ENCODE data around the gene CCR7. TPM values are rescaled to one million over a fixed set of nuclear protein-coding genes. Genes with fewer than 3 reads are reported as not detected.
A peak's percentile ranks its signal among the peaks of the same experiment; 100 is the strongest.

Gene CCR7
- total and polyA plus RNA-seq, 2 of the 13 experiments (the other 11 are each of a cell fraction or from before 2014, with no cell fraction given): 0.04 to 0.53 TPM

DNA sequence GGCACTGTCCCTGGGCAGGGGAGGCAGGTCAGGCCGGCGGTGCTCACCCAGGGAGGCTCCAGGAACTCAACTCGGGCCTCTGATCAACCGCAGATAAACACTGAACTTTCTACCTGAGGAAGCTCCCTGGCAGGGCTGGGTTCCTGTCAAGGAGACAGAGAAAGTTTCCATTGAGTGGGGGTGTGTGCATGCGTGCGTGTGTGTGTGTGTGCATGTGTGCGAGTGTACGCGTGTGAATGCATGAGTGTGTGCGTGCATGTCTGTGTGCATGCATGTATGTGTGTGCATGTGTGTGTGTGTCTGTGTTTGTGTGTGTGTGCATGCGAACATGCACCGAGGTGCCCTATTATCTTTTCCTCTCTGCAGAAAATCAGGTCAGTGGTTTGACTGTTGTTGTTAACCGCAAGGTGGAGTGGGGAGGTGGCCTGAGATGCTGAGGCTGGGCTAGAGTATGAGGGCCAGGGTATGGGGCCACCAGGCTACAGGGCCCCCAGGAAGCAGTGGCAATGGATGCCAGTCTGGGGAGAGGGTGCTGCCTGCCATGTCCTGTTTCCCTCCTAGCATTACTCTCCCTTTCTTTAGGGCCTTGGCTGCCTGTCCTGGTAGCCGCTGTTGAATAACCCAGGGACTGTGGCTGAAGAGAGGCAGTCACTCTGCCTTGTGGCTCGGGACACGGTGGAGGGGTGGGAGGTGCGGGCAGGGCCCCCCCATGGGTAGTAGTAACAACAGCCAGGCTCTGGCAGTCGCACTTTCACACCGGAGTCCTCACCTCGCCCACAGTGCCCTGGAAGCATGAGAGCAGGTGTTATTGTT lies 24.0 kb downstream of the CCR7 start (continued):
- TF ChIP-seq ZBTB38 (CRISPR knock-in tag; IDR thresholded peaks at IDR 0.05): peak; percentile 72; the same call in 1 of the 2 replicates
- TF ChIP-seq DPF2 (CRISPR knock-in tag; IDR thresholded peaks at IDR 0.05; ENCODE audit: borderline replicate concordance, low read depth): peak; percentile 40; the same call in 1 of the 2 replicates
- TF ChIP-seq ZNF629 (CRISPR knock-in tag; conservative IDR thresholded peaks at IDR 0.05): no peak
- TF ChIP-seq, protein P1, sequence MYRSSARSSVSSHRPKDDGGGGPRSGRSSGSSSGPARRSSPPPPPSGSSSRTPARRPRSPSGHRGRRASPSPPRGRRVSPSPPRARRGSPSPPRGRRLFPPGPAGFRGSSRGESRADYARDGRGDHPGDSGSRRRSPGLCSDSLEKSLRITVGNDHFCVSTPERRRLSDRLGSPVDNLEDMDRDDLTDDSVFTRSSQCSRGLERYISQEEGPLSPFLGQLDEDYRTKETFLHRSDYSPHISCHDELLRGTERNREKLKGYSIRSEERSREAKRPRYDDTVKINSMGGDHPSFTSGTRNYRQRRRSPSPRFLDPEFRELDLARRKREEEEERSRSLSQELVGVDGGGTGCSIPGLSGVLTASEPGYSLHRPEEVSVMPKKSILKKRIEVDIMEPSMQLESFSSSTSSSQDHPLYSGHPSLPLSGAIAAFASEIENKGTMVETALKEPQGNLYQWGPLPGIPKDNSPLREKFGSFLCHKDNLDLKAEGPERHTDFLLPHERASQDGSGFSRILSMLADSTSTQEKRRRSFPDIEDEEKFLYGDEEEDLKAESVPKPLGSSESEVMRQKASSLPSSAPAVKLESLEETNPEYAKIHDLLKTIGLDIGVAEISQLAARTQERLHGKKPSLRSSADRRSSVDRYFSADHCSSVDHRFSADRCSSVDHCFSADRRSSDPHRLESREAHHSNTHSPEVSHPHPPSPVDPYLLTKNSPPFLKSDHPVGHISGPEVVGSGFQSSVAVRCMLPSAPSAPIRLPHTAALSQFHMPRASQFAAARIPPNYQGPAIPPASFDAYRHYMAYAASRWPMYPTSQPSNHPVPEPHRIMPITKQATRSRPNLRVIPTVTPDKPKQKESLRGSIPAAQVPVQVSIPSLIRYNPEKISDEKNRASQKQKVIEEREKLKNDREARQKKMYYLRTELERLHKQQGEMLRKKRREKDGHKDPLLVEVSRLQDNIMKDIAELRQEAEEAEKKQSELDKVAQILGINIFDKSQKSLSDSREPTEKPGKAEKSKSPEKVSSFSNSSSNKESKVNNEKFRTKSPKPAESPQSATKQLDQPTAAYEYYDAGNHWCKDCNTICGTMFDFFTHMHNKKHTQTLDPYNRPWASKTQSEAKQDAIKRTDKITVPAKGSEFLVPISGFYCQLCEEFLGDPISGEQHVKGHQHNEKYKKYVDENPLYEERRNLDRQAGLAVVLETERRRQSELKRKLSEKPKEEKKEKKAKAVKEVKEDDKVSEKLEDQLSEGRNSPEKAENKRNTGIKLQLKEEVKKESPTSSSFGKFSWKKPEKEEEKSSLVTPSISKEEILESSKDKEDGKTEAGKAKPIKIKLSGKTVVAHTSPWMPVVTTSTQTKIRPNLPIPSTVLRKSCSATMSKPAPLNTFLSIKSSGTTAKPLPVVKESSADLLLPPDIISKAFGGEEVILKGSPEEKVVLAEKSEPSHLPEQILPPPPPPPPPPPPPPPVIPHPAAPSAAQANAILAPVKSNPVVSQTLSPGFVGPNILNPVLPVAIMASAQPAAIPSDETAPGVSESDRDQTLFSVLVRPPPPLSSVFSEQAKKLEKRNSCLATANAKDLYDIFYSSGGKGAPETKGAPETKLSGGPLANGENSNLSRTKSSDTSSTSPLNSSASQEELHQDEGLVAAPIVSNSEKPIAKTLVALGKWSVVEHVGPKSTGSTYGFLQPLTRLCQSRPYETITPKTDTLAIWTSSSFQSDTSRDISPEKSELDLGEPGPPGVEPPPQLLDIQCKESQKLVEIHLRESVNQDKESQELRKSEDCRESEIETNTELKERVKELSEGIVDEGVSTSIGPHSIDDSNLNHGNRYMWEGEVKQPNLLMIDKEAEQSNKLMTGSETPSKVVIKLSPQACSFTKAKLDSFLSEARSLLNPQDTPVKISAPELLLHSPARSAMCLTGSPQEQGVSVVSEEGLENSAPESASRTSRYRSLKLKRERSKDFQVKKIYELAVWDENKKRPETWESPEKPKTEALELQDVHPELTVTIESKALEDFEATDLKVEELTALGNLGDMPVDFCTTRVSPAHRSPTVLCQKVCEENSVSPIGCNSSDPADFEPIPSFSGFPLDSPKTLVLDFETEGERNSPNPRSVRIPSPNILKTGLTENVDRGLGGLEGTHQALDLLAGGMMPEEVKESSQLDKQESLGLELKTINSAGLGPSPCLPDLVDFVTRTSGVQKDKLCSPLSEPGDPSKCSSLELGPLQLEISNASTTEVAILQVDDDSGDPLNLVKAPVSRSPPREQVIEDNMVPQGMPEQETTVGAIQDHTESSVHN (CRISPR knock-in tag; IDR thresholded peaks at IDR 0.05): peak; percentile 42; the same call in 1 of the 2 replicates
- no peak for TF ChIP-seq CC2D1A (CRISPR knock-in tag; IDR thresholded peaks at IDR 0.05)
- TF ChIP-seq, protein P2, sequence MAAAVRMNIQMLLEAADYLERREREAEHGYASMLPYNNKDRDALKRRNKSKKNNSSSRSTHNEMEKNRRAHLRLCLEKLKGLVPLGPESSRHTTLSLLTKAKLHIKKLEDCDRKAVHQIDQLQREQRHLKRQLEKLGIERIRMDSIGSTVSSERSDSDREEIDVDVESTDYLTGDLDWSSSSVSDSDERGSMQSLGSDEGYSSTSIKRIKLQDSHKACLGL (CRISPR knock-in tag; IDR thresholded peaks at IDR 0.05): no peak
- no peak for TF ChIP-seq ZKSCAN1 (IDR thresholded peaks at IDR 0.05; ENCODE audit: low read length)
- no peak for TF ChIP-seq FOXM1 (CRISPR knock-in tag; IDR thresholded peaks at IDR 0.05)
- TF ChIP-seq, protein P3, sequence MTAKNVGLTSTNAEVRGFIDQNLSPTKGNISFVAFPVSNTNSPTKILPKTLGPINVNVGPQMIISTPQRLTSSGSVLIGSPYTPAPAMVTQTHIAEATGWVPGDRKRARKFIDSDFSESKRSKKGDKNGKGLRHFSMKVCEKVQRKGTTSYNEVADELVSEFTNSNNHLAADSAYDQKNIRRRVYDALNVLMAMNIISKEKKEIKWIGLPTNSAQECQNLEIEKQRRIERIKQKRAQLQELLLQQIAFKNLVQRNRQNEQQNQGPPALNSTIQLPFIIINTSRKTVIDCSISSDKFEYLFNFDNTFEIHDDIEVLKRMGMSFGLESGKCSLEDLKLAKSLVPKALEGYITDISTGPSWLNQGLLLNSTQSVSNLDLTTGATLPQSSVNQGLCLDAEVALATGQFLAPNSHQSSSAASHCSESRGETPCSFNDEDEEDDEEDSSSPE (CRISPR knock-in tag; IDR thresholded peaks at IDR 0.05): no peak
- TF ChIP-seq PAX8 (CRISPR knock-in tag; IDR thresholded peaks at IDR 0.05; ENCODE audit: borderline replicate concordance): no peak
- no peak for TF ChIP-seq ZIK1 (CRISPR knock-in tag; IDR thresholded peaks at IDR 0.05; ENCODE audit: borderline replicate concordance, low read depth)
- TF ChIP-seq, protein P4, sequence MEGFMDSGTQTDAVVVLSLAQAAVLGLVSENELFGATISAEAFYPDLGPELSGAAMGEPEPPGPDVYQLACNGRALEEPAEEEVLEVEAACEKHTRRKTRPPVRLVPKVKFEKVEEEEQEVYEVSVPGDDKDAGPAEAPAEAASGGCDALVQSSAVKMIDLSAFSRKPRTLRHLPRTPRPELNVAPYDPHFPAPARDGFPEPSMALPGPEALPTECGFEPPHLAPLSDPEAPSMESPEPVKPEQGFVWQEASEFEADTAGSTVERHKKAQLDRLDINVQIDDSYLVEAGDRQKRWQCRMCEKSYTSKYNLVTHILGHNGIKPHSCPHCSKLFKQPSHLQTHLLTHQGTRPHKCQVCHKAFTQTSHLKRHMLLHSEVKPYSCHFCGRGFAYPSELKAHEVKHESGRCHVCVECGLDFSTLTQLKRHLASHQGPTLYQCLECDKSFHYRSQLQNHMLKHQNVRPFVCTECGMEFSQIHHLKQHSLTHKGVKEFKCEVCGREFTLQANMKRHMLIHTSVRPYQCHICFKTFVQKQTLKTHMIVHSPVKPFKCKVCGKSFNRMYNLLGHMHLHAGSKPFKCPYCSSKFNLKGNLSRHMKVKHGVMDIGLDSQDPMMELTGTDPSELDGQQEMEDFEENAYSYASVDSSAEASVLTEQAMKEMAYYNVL (CRISPR knock-in tag; IDR thresholded peaks at IDR 0.05; ENCODE audit: borderline replicate concordance): no peak; the same call in 1 of the 2 replicates
- no peak for TF ChIP-seq ATRX (CRISPR knock-in tag; IDR thresholded peaks at IDR 0.05; ENCODE audit: borderline replicate concordance)
- no peak for TF ChIP-seq YY1 (IDR thresholded peaks at IDR 0.05; ENCODE audit: insufficient read depth, insufficient replicate concordance, low read depth, low read length)
- TF ChIP-seq DNMT3B (CRISPR knock-in tag; conservative IDR thresholded peaks at IDR 0.05): no peak
- no peak for TF ChIP-seq ZNF850 (CRISPR knock-in tag; conservative IDR thresholded peaks at IDR 0.05)
